Mucosa of descending colon (tissue), 3 donors: ENCODE results near the gene TP53BP2. TPM values are rescaled to one million over a fixed set of nuclear protein-coding genes. Genes with fewer than 3 reads are reported as not detected.
"Not testable (repeated sequence)": the region's sequence is repeated elsewhere in the genome, so short reads cannot be mapped to it uniquely, and the experiment has no call there.

Experiments
- ATAC-seq: fragments of 200-7000 bp; cut with Tn5 transposase; one replicate; pipeline ENCODE4 v1.9.1; 2020; ENCODE audit warnings: mild to moderate bottlenecking, moderate library complexity
- DNase-seq, 3 donors: peaks; one replicate each; pipeline ENCODE4 v3.0.0-alpha.2; 2020
- H3K36me3 ChIP-seq: fragments of 200-600 bp; one replicate; pipeline ENCODE4 v1.8.0; 2021; ENCODE audit warnings: low read depth, mild to moderate bottlenecking
- H3K4me1 ChIP-seq: fragments of 200-600 bp; one replicate; pipeline ENCODE4 v1.8.0; 2021; ENCODE audit warnings: low read depth, mild to moderate bottlenecking
- H3K4me3 ChIP-seq: fragments of 200-600 bp; one replicate; pipeline ENCODE4 v1.8.0; 2021; ENCODE audit warnings: mild to moderate bottlenecking
- H3K9me3 ChIP-seq: fragments of 200-600 bp; one replicate; pipeline ENCODE4 v1.8.0; 2021; ENCODE audit warnings: mild to moderate bottlenecking
- CTCF ChIP-seq: fragments of 200-600 bp; IDR thresholded peaks from one replicate; pipeline ENCODE4 v1.8.0; 2022; ENCODE audit warnings: antibody characterized with exemption, mild to moderate bottlenecking
- intact Hi-C, 2 donors: fragments of 100-400 bp; cut with DNase I in 1 of 2; cut with micrococcal nuclease in 1 of 2; formaldehyde crosslinking; loops; one replicate each; pipeline versions ENCODE4 v1.11.0 to v1.11.1; 2022; cut with DNase I, micrococcal nuclease
- total RNA-seq, 3 donors: library from RNA; stranded (reverse); fragmentation: NEBNext Ultra II Directional in 2 of 3; extraction: Animal tissue kit (Norgen Biotek cat#: 25700) in 2 of 3; gene quantifications; one replicate each; pipeline versions ENCODE4 v1.2.1 to v1.2.4, GENCODE V29; 2021 to 2023
- donor health status: DM: no; HTN: no; CAD: no; lungs with moderate emphysema.
- donor health status: DM: no; HTN: no; CAD: no.
- donor health status: DM: no; HTN: yes; CAD: no.

Gene TP53BP2
- total RNA-seq, 3 donors from 2014 or later = 30.6 to 34.5 (median 32.5) TPM

- no peak for DNase-seq
- Histone ChIP-seq H3K36me3 (no peaks in the 10 kb centered on the region), H3K4me1 (no peaks in the 10 kb centered on the region), H3K9me3 (no peaks in the 10 kb centered on the region), H3K4me3 (no peak overlapping the region)
- intact Hi-C loops = no loop called here
- TF ChIP-seq CTCF = no peak
- ATAC-seq = no peak
These were observed 35.2 kb downstream of the TP53BP2 start for GRCh38 chr1:223810586-223810985.

- H3K36me3 ChIP-seq, ATAC-seq, H3K4me1 ChIP-seq, H3K4me3 ChIP-seq, H3K9me3 ChIP-seq, intact Hi-C loops, DNase-seq: not testable (repeated sequence)
These were observed 35.8 kb downstream of the TP53BP2 start for GRCh38 chr1:223809905-223810304.

DNA sequence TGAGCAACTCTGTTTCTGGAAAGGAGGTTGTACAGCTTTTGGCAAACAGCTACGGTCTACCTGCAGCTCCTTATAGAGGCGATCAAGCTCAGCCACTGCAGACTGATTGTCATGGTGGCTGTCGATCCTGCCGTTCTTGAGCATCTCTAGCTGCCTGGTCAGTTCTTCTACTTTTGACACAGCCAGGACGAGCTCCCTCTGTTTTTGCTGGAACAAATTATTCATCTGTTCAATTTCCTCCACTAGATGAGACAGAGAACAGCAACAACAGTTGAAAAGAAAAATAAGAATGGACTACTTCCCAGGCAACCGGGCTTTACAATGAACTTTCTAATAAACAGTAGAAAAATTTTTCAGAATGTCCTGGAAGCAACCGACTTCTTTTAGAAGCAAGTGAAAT, 42.5 kb downstream of the TP53BP2 start:
- intact Hi-C loops = no loop called here
- DNase-seq (no peak), ATAC-seq (no peak)
- peaks cover 12% of the 10 kb centered on the region for H3K36me3 ChIP-seq
- no peak overlapping the region for H3K4me3 ChIP-seq
- no peak for TF ChIP-seq CTCF
- H3K9me3 ChIP-seq = no peaks in the 10 kb centered on the region
- H3K4me1 ChIP-seq = no peaks in the 10 kb centered on the region

DNA sequence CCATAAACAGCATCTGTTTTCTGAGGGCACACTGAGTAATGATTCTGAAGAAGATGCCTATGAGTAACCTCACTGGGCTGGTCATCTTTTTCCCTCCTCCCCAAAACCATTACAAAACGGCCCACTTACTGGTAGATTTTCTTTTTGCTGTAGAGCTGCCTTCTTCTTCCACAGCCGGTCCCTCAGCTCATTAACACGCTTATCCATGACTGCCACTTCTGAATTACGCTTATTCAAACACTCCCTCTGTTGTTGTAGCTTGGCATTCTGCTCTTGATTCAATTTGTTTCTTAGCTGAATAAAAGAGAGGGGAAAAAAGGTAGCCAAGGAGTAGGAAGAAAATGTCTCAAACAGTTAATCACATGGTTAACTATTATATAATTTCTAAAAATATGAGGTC, 43.1 kb downstream of the TP53BP2 start:
- intact Hi-C loops = no loop called here
- H3K4me3 ChIP-seq = no peak overlapping the region
- H3K9me3 ChIP-seq = no peaks in the 10 kb centered on the region
- H3K36me3 ChIP-seq = peaks cover 12% of the 10 kb centered on the region
- ATAC-seq (no peak), DNase-seq (no peak)
- TF ChIP-seq CTCF = no peak
- no peaks in the 10 kb centered on the region for H3K4me1 ChIP-seq

- Histone ChIP-seq H3K4me3 (no peak overlapping the region), H3K4me1 (no peaks in the 10 kb centered on the region), H3K9me3 (no peaks in the 10 kb centered on the region), H3K36me3 (peaks cover 12% of the 10 kb centered on the region)
- TF ChIP-seq CTCF = no peak
- ATAC-seq (no peak), DNase-seq (no peak)
- intact Hi-C loops = no loop called here
These were observed 43.7 kb downstream of the TP53BP2 start for GRCh38 chr1:223802032-223802431.

GRCh38 chr1:223796210-223796609, 49.5 kb downstream of the TP53BP2 start:
- Histone ChIP-seq H3K4me1 (no peaks in the 10 kb centered on the region), H3K4me3 (no peak overlapping the region), H3K36me3 (peaks cover 6% of the 10 kb centered on the region), H3K9me3 (no peaks in the 10 kb centered on the region)
- intact Hi-C loops = no loop called here
- ATAC-seq (no peak), DNase-seq (no peak)
- no peak for TF ChIP-seq CTCF
